GM21390 (cell line): Measurements from ENCODE around the gene EPHB1.
"Not testable (repeated sequence)": the region's sequence is repeated elsewhere in the genome, so short reads cannot be mapped to it uniquely, and the experiment has no call there.

Experiments
- ATAC-seq: cut with Tn5 transposase; IDR thresholded peaks from one replicate; pipeline ENCODE4 v1.9.1; 2021; ENCODE audit not compliant: unreplicated experiment

The EPHB1 gene

GRCh38 chr3:135106445-135106844 lies 311.4 kb downstream of the EPHB1 start:
- ATAC-seq: no peak

- no peak for ATAC-seq
These were observed 312.0 kb downstream of the EPHB1 start for GRCh38 chr3:135107043-135107442.

- ATAC-seq: no peak
These were observed 314.6 kb downstream of the EPHB1 start for GRCh38 chr3:135109681-135110080.

- not testable (repeated sequence) for ATAC-seq
These were observed 319.5 kb downstream of the EPHB1 start for GRCh38 chr3:135114551-135114950.

- ATAC-seq: no peak
These were observed 322.9 kb downstream of the EPHB1 start for GRCh38 chr3:135117977-135118376.

GRCh38 chr3:135118792-135119191 lies 323.7 kb downstream of the EPHB1 start:
- ATAC-seq: no peak

GRCh38 chr3:135125171-135125801 lies 330.2 kb downstream of the EPHB1 start:
- no peak for ATAC-seq

- ATAC-seq: no peak
These were observed 332.9 kb downstream of the EPHB1 start for GRCh38 chr3:135127946-135128470.

- ATAC-seq: no peak
These were observed 333.8 kb downstream of the EPHB1 start for GRCh38 chr3:135128818-135129217.

GRCh38 chr3:135131290-135131689 lies 336.2 kb downstream of the EPHB1 start:
- no peak for ATAC-seq

- no peak for ATAC-seq
These were observed 339.0 kb downstream of the EPHB1 start for GRCh38 chr3:135133905-135134683.

- no peak for ATAC-seq
These were observed 339.6 kb downstream of the EPHB1 start for GRCh38 chr3:135134684-135135075.

- no peak for ATAC-seq
These were observed 340.4 kb downstream of the EPHB1 start for GRCh38 chr3:135135445-135135844.

- ATAC-seq: no peak
These were observed 341.5 kb downstream of the EPHB1 start for GRCh38 chr3:135136361-135137100.

- no peak for ATAC-seq
These were observed 342.2 kb downstream of the EPHB1 start for GRCh38 chr3:135137296-135137695.

- no peak for ATAC-seq
These were observed 343.7 kb downstream of the EPHB1 start for GRCh38 chr3:135138776-135139175.

GRCh38 chr3:135140591-135140990 lies 345.5 kb downstream of the EPHB1 start:
- ATAC-seq: no peak

- no peak for ATAC-seq
These were observed 346.1 kb downstream of the EPHB1 start for GRCh38 chr3:135141160-135141559.

- ATAC-seq: no peak
These were observed 346.6 kb downstream of the EPHB1 start for GRCh38 chr3:135141672-135142071.

- no peak for ATAC-seq
These were observed 347.5 kb downstream of the EPHB1 start for GRCh38 chr3:135142530-135142929.

GRCh38 chr3:135143474-135143873 lies 348.4 kb downstream of the EPHB1 start:
- no peak for ATAC-seq

- no peak for ATAC-seq
These were observed 350.5 kb downstream of the EPHB1 start for GRCh38 chr3:135145581-135145980.
